ENCODE measurements around the gene SALL2.
"Not testable (repeated sequence)": the region's sequence is repeated elsewhere in the genome, so short reads cannot be mapped to it uniquely, and the experiment has no call there.

The SALL2 gene

DNA sequence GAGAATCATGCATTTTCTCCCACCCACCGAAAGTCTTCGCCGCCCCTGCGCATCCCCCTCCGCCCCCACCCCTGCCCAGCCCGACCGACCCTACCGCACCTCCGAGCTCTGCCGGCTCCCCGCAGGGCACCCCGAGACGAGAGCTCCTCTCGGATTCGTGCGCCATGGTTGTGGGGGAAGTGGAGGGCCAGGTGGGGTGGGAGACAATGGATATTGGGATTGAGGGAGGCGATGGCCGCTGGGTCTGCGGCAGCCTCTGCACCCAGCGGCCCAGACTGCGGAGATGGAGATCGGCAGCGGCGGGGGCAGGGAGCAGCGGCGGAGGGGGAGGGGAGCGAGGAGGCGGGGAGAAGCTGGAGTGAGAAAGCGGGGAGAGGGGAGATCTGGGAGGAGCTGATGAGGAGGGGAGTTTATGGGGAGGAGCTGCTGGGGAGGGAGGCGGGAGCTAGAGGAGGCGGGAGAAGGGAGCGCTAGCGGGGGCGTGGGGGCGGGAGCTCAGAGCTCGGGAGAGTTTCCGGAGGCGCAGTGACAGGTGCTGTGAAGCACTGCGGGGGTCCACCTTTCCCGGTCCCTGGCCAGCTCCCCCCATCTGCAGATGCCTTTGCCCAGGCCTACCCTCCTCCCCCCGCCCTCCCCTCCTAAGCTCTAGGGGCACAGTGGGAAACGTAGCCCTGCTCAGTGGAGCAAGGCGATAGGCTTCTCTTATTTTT is at the start of gene SALL2:
TSS of gene SALL2 (minus strand) at position 385 of the 710 bp plus-strand sequence. CDS start at position 166, 219 bp downstream.
- peak; percentile 69 for DNase-seq (ENCODE audit: low read depth)

DNA sequence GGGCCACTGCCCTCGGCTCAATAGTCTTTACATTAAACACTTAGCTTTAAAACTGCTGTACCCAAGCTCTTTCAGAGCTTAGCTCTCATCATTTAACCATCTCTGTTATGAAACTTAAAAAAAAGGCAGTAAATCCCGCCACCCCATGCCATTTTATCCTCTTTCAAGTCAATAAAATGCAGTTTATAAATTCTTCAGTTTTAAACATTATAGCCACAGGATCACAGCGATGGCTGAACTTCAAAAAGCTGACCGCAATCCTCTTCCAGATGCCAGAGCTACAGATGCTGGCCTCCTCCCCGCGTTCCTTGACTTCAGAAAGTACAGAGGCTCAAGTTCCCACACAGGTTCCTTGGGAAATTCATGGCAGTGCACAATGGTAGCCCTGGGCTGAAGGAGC is 49.5 kb upstream of the SALL2 start:
- DNase-seq (ENCODE audit: low read depth): peak; percentile 4

DNA sequence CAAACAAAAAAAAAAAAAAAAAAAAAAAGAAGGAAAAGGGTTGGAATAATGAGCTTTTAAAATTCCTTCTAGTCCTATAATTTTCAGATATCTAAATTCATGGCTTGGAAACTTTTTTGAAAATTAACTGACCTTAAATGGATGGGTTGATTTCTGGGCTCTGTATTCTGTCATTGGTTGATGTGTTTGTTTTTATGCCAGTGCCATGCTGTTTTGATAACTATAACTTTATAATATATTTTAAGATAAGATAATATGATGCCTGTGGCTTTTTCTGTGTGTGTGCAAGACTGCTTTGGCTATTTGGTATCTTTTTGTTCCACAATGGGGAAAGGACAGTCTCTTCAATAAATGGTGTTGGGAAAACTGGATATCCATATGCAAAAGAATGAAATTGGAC is 46.5 kb upstream of the SALL2 start:
- DNase-seq (ENCODE audit: low read depth): no peak

DNA sequence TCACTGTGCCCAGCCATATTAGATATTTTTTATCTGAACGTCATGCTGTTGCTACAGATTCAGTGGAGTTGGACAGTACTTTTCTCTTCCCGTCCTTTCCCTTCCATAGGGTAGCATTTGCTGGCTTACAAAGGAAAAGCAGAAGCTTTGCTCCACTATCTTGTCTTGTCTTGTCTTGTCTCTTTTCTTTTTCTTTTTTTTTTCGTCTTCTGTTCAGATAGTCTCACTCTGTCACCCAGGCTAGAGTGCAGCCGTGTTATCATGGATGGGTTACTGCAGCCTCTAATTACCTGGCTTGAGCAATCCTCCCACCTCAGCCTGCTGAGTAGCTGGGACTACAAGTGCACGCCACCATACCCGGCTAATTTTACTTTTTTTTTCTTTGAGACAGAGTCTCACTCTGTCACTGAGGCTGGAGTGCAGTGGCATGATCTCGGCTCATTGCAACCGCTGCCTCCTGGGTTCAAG is 32.6 kb upstream of the SALL2 start:
- DNase-seq (ENCODE audit: low read depth): no peak

DNA sequence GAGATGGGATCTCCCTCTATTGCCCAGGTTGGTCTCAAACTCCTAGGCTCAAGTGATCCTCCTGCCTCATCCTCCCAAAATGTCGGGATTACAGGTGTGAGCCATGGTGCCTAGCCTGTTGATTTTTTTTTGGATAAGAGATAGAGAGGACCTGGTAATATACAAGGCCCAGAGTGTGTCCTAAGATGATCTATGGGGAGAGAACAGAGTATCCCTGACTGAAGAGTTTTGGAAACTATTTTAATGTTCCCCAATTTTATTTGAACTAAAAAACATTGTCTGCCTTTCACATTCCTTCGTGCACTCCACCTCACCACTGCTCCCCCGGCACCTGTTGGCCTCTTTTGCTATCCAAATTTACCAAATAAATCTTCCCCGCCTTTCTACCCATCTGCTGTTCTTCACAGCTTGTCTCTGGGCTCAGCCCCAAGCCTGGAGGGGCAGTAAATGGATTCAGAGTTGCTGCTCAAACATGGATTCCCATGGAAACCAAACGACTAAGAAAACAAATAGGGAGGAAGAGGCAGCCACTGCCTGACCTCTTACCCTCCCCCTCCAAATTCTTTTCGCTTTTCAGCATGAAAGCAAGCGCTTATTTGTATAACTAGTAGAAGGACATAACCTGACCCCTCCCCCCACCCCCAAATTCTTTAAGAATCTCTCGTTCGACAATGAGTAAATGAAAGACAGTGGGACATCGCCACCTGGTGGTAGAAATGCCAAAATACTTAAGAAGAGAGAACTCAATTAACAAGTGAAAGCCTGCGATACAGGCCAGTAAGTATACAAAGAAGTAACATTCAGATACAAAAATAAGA is 31.1 kb upstream of the SALL2 start:
- peak; percentile 97 for DNase-seq (ENCODE audit: low read depth)

DNA sequence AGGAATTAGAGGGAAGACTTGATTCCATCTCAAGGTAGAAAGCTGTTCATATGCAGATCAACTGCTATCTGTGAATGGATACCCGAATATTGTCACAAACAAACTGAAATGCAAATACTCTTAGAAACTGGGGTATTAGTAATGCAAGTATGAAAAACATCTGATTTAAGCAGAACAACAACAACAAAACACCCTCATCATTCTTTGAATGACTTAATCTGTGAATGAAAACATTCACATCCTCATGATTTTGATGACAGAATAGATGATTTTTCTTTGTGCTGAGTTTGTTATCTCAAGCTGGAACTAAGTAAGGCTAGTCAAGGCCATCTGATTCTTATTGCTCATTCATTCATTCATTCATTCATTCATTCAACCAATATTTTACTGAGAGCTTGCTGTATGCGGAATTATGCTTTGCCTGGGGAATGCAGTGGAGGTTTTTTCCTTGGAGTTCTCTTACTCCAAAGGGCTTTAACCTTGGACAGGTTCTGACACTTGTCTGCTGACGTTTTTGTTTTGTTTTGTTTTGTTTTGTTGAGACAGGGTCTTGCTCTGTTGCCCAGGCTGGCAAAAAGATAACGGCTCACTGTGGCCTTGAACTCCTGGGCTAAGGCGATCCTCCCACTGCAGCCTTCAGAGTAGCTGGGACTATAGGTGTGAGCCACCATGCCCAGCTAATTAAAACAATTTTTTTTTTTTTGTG is 30.4 kb upstream of the SALL2 start:
- DNase-seq (ENCODE audit: low read depth): no peak

DNA sequence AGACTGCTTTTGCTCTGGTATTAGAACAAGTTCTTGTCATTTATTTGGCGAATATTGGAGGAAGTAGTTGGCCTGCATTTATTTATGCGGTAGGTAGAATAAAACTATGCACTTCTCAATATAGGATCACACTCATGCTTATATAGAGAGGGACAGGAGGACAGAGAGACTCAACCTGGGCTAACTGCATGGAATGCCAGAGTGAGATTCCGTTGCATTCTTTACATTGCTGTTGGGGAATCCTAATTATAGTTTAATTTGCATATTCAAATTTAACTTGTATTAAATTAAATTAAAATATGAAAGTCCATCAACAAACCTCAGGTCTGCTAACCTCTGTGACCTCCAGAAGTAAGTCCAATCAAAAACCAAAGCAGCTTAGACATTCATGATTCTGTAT is 27.1 kb upstream of the SALL2 start:
- no peak for DNase-seq (ENCODE audit: low read depth)

DNA sequence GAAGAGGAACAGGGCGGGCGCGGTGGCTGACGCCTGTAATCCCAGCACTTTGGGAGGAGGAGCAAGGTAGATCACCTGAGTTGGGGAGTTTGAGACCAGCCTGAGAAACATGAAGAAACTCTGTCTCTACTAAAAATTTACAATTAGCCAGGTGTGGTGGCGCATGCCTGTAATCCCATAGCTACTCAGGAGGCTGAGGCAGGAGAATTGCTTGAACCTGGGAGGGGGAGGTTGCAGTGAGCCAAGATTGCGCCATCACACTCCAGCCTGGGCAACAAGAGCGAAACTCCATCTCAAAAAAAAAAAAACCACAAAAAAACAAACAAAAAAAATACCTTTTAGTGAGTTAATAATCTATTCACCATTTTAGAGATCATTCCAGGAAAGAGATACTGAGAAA is 18.4 kb upstream of the SALL2 start:
- DNase-seq (ENCODE audit: low read depth): not testable (repeated sequence)

DNA sequence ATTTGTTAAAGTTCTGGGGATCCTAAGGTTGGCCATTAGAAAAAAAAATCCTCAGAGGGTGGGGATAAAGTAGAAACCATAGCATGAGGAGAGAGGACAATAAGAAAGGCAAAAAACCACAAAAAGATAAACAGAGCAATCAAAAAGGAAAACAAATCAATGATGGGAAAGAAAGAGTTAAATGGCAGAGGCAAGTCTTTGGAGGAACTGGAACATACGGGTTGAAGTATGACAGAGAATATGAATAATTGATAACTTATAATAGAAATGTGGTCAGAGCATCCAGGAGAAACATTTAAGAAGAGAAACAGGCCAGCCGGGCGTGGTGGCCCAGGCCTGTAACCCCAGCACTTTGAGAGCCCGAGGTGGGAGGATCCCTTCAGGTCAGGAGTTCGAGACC is 17.8 kb upstream of the SALL2 start:
- no peak for DNase-seq (ENCODE audit: low read depth)

DNA sequence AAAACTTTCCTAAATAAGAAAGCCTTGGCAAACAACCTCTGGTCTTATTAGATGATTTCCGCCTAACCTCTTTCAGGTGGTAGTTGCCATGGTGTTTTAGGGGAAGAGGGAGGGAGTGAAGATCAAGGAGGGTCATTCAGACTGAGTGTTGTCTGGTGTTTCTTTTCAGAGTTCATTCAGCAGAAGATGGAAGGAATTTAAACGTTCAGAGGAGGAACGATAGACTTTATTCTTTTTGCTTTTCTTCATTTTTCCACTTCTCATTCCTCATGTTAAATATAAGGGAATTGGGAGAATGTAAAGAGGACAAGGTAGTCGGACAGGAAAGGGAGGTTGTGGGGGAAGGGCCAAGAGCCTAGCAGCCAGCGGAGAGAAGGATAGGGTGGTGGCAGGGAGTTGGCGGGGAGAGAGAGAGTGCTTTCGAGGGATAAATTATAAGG is 17.4 kb upstream of the SALL2 start:
- DNase-seq (ENCODE audit: low read depth): no peak

DNA sequence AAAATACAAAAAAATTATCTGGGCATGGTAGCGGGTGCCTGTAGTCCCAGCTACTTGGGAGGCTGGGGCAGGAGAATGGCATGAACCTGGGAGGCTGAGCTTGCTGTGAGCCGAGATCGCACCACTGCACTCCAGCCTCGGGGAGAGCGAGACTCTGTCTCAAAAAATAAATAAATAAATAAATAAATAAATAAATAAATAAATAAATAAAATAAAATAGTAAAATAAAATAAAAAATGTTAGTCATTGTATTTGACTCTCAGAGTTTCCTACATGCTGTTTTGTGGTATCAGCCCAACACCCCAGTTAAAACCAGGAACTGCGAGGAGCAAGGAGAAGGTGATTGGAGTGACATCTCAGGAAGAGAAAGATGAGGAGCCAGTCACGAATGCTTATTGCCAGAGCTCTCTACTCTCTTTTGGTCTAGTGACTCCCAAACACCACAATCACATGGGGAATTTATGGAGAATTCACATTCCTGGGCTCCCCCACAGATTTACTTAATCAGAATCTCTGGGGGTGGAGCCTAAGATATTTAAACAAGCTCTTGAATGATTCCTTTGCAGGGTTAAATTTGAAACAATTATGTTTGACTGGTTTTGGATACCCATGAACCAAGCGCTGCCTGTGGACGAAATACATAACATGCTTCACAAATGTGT is 15.4 kb upstream of the SALL2 start:
- DNase-seq (ENCODE audit: low read depth): no peak

DNA sequence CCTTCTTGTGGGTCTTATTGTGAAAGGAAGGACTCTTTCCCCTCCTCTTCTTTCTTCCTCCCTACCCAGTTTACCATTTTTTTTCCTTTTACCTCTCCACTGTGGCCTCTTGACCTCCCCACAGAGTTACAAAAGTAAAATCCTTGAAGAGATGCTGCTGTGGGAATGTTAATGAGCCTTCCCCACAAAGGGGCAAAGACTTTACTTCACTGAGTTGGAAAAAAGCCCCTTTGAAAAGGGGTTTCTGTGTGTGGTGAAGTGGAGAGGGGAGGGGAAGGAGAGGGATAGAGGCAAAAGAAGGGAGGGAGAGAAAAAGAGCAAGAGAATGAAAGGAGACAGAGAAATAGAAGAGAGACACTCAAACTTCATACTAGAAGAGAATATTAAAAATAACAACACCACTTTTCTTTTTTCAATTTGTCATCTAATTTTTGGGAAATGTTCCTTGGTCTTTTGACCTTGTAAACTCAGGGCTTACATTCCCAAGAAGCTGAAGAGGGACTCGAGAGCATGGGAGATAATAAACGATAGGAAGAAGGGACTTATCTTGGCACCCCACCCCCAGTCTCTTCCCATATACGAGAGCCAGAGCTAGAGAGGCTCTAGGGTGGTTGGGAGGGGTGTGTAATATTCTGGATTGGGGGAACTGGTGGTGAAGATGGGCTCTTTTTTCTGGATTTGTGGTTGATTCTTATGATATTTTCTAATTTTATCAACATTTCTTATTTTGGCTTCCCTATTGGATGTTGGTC is 13.2 kb upstream of the SALL2 start:
- no peak for DNase-seq (ENCODE audit: low read depth)

DNA sequence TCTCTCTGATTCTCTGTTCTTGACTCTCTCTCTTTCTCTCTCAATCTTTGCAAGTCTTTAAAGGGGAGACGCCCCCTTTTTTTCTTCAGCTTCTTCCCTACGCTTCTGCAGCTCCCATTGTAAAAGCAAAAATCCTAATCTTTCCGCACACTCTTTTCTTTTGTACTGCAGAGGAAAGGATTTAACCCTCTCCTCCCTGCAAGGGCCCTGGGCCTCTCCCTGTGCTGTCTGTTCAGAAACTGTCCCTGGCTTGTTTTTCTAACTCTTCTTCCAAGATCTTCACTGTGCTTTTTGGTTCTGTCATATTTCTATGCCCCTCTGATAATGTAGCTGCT is 10.9 kb upstream of the SALL2 start:
- no peak for DNase-seq (ENCODE audit: low read depth)

DNA sequence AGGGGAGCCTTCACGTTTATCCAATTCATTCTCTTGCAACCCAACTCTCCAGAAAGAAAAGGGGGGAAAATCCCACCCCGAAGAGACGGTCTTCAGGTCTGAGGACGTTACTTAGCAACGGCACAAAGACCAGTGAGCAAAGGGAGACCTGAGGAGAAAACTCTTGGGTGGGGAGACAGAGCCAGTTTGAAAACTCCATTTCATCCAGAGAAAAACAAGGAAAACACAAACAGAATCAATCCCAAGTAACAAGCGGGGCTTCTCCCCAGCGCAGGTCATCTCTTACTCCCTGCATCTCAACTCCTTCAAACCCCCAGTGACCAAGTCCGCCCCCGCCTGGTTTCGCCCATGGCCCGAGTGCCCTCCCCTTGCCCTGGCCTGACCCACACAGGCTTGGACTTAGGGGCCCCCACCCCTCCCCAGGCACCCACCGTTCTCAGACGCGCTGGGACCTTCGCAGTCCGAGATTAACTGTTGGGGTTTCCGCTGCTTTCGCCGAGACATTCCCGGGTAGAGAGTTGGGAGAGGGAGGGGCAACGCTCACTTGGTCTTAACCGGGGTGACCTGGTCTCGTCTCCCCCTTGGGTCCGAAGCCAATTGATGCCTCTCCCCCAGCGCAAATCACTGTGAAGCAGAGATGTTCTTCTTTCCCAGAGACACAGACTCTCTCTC is 10.4 kb upstream of the SALL2 start:
- no peak for DNase-seq (ENCODE audit: low read depth)

DNA sequence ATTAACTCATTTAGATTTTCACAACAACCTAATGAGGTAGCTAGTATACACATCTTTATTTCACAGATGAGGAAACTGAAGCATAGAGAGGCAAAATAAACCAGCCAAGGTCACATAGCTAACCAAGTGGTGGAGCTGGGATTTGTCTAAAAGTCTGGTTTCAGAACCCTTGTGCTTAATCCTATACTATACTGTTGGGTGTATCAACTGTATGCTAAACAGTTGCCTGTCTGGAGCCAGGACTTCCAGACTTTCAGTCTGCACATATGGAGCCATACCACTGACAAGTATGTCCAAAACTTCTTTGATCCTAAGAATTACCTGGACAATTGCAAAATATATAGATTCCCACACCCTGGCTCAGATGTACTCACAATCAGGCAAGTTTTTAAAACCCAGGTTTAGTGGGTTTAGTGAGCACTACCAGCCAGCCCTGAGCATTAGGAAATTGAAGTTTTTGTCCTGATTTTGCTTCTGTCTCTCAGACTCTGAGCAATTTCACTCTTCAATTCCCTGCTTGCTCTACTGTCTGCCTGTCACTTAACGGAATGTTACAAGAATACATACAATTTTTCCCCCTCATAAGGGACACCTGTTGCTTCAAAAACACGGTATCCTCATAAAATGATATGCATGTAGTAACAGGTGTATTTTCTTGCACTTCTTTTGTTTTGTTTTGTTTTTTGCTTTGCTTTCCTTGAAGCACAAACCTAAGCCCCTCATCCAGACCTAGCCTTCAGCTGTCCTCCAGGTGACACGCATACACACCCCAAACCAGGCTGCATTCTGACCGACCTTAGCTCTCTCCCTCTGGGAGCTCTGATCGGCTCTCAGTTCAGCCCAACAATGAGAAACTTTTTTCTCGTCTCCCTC is 9.6 kb upstream of the SALL2 start:
- no peak for DNase-seq (ENCODE audit: low read depth)

DNA sequence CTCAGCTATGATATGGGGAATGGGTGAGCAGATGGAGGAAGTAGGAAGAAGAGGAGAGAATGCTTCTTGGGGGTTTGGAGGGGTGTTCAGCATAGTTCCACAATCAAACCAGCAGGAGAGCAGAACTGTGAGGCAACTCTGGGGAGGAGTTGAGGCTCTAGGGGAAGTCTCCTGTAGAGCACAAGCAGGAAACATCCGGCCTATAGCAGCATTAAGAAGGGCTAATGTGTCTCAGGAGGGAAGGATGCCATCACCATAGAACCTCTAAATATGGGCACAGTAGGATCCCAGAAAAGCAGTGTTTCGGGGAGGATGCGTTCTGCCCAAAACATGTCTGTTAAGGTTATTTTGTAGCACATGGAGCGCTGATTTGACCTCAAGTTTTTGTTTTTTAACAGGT is 8.4 kb upstream of the SALL2 start:
- DNase-seq (ENCODE audit: low read depth): no peak

DNA sequence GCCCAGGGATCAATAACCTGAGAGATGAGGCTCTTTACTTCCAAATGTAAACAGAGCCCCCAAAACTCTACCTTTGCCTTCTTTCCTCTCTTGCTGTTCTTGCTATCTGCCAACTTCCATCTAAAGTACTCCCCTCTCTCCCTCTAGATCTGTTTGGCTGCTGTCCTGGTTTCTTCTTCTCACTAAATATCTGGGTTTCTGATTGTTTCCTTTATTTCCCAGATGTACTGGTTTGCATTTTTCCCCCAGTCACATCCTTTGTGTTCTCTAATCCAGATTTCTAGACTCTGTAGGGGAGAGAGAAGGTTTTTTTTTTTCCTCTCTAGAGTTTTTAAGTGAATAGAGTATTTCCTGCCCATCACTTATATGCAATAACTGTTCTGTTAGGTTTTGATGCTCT is 7.1 kb upstream of the SALL2 start:
- no peak for DNase-seq (ENCODE audit: low read depth)

DNA sequence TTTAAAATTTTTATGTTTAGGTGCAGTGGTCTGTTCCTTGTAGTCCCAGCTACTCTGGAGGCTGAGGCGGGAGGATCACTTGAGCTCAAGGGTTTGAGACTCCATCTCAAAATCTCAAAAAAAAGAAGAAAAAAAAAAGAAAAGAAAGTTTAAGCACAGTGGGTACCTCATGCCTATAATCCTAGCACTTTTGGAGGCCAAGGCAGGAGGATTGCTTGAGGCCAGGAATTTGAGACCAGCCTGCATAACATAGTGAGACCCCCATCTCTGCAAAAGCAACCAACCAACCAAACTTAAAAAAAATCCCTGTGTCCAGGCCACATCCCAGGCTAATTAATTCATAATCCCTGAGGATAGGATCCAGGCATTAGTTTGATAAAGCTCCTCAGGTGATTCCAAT is 3.4 kb upstream of the SALL2 start:
- DNase-seq (ENCODE audit: low read depth): no peak

DNA sequence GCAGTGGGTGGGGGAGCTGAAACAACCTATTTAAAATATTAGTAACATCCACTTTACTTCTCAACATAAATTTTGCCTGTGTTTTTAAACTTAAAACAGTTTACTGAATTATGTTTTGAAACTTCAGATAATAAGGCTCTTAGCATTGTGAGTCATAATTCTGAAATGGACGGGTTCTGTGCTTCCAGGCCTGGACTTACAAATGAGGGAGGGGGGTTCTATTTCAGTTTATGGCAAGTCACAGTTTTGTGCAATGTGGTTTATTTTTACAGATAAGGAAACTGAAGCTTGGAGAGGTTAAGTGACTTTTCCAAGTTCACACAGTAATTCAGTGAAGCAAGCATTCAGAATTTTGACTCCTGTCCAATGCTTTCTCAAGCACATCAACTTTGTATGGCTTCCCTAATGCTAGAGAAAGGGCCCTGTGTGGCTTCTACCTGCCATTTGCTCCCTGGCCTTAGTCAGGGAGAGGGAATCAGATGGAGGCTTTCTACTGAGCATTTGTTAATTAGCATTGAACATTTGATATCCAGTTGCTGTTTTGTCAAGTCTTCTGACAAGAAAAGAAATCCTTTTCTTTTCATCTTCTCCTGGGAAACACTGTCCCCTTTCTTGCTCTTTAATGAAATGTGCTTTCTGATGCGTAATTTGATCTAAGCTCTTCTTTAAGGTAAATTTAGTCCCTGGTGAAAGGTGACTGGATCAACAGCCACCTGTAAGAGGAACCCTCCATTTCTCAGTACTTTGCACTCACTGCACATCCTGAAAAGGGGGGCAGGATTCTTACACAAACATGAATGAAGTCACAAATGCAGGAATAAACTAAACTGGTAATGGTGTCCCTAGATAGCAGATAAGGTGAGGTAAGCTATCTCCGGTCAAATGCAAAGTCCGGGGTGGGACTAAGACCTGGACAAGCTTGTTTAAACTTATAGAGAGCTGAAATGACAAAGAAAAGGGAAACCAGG is 2.5 kb upstream of the SALL2 start:
- no peak for DNase-seq (ENCODE audit: low read depth)

All from EH (cell line).